ENCODE results near the gene PLD1. TPM values are rescaled to one million over a fixed set of nuclear protein-coding genes. Genes with fewer than 3 reads are reported as not detected.
A peak's percentile ranks its signal among the peaks of the same experiment; 100 is the strongest.
"Not testable (repeated sequence)": the region's sequence is repeated elsewhere in the genome, so short reads cannot be mapped to it uniquely, and the experiment has no call there.

Gene PLD1
- total RNA-seq, 1 donor from 2014 or later = 74.3 TPM

DNA sequence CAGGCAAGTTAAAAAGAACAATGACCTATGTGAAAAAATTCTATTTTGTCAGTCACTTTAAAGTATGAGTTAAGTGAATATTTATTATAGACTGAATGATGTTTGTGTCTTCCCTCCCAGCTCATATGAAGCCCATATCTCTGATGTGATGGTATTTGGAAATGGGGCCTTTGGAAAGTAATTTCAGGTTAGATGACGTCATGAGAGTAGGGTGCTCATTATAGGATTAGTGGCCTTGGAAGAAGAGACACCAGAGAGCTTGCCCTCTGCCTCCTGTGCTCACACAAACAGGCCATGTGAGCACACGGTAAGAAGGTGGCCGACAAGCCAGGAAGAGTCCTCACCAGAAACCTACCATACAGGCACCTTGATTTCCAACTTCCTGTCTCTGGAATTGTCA lies 211.3 kb downstream of the PLD1 start:
- ATAC-seq = no peak

DNA sequence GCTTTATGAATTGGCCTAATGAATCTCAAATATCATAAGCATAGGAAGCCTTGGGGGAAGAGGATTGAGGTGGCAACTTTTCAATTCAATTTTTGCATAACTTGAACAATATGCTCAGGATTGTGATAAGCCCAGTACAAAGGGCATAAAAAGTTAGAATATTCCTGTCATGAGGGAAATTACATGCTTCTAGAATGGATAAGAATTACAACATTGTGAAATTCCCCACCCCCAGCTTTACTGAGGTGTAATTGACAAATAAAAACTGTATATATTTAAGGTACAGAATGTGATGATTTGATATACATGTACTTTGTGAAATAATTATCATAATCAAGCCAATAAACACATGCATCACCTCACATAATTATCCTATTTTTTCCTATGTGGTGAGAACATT lies 217.5 kb downstream of the PLD1 start:
- ATAC-seq = no peak

DNA sequence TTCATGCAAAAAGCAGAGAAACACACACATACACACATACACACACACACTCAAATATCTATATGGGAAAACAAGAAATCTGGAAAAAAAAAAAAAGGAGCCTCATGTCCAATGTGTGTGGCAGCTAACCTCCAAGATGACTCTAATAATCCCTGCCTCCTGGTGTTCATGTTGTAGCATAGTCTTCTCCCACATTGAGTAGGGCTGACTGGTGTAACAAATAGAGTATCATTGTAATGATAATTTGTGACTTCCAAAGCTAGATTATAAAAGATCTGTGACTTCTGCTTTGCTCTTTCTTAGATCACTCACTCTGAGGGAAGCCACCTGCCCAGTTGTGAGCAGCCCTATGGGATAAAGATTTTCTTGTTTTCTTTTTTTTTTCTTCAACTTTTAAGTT lies 219.2 kb downstream of the PLD1 start:
- ATAC-seq = no peak

DNA sequence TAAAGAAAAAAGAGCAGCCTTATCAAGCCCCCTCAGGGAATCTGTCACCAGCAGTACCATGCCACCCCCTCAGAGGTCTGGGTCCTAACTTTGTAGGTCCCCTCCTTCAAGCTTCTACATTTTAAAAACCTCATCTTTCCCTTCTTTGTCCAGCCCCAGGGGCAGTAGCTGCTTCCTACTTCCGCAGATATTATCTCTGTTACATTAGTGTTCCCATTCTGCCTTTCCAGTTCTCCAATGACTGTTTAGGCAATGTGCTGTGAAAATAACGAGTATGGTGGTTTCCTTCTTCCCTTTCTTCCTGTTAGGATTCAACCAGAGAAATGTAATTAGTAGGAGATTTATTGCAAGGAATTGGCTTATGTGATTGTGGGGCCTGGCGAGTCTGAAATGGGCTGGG lies 224.0 kb downstream of the PLD1 start:
- ATAC-seq = no peak

DNA sequence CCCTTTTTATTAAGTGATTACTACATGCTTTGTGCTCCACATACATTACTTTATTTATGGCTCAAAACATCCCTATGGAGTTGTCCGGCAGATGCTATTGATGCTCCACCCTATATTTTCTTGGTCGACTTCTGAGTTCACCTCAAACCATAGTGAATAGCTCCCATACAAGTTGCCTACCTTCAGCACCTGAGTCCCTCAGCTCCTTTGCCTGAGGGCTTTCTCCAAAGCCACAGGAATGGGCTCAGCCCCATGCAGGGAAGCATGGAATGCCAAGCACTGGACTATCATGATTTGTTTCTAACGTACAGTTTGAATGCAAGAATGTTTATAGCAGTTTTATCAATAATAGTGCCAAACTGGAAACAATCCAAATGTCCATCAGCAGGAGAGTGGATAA lies 225.2 kb downstream of the PLD1 start:
- no peak for ATAC-seq

DNA sequence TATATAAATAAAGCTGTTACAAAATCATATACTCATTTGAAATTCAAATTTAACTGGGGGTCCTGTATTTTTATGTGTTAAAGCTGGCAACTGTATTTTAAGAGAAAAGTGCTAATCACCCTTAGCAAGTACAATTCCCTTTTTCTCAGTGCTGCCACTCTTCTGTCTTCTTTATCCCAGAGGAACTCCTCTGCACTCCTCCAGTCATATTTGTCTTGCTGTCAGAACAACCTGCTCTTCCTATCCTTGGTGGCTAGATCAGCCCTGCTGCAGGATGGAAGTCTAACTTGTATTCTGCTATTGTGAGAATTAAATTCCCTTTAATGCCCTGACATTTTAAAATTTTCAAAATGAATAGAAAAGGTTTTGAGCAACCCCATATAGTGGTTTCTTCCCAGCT lies 226.2 kb downstream of the PLD1 start:
- no peak for ATAC-seq

DNA sequence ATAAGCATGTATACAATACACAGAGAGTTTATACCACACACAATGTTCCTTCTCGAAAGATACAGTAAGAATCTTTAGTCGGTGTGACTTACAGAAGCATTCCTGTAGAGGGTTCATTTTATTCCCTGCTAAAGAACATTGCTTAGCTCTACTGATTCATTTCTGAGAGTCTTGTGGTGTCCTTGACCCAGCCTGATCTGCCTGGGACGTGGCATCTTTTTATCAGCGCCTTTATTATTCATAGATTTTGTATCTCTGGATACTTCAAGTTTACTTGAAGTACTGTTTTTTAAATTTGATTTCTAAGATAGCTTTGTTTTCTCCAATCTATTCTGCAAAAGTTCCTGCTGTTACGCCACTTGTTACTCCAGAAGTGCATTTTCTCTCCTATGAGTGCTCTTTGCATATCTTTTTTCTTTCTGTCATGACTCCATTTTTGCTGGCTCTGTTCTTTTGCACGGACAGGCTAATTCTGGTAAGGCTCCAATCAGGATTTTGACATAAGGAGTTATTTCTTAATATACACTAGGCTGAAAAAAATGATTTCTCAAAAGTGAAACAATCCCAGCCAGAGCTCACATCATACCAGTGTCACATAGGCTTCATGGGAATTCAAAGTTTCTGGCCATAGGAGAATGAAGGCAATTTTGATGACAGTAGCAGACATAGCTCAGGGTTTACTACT lies 235.6 kb downstream of the PLD1 start:
- no peak for ATAC-seq

DNA sequence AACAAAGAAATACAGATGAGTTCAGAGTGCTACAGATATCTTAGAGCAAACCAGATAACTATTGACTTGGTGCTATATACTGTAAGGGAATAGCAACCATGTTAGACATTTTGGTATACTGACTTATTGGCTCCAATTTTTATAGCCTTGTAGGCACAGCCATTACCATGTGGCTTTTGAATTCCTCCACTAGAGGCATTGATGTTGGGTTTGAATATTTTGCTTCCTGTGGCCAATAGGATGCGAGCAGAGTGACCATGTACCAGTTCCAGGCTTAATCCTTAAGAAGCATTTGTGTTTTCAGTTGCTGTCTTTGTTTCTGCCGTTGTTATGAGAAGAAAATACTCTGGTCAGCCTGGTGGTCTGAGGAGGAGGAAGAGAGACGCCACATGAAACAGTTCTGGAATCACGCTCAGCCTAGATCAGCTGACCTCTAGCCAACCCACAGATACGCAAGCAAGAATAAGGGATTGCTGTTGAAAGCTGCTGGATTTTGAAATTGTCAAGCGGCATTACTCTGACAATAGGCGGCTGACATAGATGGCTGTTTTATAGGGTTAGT lies 240.6 kb downstream of the PLD1 start:
- no peak for ATAC-seq

DNA sequence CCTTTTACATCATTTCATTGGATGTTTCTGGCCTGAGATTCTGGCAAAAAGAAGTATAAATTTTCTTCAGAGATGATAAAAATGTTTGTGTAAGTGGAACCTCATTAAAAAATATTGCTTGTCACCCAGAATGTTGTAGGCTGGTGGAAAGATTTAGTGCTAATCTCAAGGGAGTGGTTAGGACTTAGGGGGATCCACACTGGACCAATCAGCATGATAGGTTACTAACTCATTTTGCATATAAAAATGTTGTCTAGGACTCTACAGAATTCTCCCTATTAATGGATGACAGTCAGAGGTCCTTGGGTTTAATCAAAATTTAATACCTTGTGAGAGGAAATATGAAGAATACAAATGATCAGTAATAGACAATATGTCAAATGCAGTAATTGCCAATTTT lies 241.5 kb downstream of the PLD1 start:
- no peak for ATAC-seq

DNA sequence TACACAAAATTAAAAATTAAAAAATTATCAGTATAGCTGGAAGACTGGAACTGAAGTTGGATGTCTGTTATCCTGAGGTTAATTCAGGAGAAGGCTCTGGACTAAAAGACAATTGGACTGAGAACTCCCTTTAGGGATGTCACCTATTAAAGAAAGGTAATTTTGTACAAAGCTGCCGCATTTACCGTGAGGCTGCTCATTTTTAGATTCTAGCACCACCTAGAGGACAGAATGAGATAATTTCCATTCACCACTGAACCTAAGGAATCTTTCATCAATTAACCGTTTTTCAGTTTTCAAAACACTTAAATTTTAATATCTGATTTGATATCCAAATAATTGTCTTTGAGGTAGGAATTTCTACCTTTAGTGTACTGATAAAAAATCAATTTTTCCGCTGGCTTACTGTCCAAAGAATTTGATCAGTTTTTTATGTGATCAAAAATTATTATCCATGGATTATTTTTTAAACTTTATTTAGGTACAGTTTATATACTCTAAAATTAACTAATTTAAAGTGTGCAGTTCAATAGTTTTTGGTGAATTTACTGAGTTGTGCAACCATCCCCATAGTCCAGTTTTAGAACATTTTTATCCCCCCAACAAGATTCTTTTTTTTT lies 243.4 kb downstream of the PLD1 start:
- ATAC-seq = peak; percentile 41

DNA sequence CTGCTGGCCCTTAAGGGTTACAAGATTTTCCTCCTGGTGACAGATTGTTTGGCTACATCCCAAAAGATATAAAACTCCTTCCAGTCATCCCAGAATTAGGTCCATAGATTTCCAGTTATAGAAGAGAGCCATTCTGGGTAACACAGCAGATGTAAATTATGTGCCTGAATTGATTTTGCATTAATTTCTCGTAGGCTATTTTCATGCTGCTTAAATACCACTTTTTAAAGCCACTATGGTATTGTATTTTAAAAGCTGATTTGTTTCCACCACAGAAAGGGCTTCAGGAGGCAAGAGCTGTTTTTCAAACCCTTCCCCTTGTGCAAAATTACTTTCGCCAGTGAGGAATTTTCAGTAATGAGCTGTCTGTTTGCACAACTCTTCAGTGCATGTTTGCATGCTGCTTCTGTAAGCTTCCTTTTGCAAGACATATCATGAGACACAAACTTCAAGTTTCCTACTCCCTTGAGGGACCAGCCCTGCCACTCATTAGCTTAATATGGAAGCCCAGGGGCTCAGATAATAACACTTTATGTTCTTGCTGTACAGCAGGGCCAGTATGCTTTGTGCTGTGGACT lies 244.7 kb downstream of the PLD1 start:
- ATAC-seq = no peak

DNA sequence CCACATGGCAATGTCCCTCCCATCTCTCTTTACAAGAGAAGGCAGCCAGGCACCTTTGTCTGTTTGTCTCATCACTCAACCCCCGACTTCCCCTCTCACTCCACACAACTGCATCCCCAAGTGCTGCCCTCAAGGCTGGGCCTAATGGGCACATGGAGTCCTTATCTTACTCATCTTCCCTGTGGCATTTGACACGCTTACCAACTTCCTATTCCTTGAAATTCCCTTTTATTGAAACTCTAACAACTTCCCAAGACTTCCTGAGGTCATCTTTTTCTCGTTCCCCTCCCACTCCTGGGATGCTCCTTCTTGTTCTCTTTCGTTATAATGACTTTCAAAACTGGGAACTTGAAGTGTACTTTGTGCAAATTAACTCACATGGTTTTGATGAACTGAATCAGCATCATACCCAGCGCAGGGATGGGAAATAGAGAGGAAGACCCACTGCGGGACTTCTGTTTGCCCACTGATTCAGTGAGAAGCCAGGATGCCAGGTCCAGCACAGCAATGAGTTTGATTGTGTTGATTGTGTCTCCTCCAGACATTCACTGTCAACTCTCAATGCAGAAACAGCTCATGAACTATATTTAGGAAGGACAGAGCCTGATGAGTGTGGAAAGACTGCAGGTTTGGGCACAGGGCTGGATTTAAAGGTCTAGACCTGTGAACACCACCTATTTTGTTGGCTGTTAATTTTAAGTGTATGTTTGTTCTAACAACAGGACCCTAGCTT lies 245.4 kb downstream of the PLD1 start:
- ATAC-seq = no peak

DNA sequence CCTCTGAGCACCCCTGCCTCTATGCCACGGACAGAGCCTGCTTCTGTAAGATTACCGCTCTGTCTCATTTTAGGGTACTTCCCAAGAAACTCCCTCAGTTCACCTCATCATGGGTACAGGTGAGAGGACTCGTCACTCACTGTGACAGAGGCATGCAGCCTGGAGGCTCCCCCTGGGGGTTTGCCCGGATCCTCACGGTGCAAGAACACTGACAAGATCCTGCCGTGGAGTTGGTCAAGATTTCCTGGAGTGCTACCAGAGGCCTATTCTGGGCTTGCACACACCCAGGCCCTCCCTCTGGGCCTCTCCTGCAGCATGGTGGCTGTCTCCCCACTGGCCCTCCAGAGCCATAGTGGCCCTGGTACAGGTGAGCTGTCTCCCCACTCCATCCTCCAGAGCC lies 247.0 kb downstream of the PLD1 start:
- no peak for ATAC-seq

DNA sequence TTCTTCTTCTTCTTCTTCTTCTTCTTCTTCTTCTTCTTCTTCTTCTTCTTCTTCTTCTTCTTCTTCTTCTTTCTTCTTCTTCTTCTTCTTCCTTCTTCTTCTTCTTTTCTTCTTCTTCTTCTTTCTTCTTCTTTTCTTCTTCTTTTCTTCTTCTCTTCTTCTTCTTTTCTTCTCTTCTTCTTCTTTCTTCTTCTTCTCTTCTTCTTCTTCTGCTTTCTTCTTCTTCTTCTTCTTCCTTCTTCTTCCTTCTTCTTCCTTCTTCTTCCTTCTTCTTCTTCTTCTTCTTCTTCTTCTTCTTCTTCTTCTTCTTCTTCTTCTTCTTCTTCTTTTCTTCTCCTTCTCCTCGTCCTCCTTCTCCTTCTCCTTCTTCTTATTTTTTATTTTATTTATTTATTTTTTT lies 247.8 kb downstream of the PLD1 start:
- not testable (repeated sequence) for ATAC-seq

DNA sequence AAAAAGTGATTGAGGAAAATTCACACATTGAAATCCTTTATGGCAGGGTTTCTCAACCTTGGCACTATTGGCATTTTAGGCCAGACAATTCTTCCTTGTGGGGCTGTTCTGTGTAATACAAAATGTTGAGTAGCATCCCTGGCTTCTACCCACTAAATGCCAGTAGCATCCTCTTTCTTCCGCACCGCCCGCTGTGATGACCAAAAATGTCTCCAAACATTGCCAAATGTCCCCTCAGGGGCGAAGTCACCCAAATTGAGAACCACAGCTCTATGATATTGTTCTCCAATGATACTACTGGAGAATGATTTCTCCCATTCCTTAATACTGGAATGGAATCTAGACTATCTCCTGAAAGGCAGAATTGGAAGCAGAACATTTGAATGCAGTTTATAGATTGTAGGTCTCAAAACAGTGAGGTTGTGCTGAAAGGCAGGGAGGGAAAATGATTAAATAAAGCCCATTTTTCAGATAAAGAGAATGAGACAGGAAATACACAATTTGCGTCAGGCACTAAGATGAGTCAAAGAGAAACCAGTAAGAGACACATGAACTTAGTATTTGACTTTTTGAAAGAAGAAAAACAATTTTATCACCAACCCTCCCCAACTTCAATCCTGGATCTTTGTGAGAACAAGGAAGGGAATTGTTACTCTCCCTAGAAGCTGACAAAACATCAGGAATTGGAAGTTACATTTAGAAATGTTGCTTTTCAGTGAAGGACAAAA lies 248.5 kb downstream of the PLD1 start:
- no peak for ATAC-seq

DNA sequence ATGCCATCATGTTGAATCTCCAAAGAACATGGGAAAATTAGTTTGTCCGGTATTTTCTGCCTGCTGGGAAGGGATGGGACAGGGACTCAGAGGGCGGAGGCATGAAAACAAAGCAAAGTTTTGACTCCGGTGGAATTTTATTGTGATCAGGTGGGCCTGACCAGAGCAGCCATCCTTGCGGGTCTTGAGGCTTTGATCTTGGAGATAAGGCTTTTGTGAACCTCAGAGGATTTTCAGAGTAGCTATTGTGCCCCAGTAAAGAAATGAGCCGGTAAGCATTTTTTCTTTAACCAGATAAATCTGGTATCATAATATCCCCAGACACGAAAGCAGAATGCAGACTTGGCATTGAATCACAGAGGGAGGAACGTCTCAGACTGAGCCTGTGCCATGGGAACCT lies 250.7 kb downstream of the PLD1 start:
- no peak for ATAC-seq

DNA sequence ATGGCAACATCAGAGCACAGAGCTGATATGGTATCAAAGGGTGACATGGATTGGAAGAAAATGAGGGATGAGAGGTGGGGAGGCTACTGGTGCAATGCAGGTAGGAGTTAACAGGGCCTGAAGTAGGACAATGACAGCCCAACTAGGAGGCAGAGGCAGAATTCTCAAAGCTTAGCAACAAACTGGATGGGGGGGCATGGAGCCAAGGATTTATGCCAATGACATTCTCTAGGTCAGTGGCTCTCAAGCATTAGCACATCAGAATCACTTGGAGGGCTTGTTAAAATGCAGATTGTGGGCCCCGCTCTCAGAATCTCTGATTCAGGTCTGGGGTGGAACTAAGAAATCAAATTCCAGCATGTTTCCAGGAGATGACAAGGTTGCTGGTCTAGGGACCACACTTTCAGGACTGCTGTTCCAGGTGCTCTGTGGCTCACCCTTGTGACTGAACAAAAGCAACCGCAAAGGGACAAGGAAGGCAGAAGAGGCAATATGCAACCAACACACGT lies 252.0 kb downstream of the PLD1 start:
- ATAC-seq = no peak

DNA sequence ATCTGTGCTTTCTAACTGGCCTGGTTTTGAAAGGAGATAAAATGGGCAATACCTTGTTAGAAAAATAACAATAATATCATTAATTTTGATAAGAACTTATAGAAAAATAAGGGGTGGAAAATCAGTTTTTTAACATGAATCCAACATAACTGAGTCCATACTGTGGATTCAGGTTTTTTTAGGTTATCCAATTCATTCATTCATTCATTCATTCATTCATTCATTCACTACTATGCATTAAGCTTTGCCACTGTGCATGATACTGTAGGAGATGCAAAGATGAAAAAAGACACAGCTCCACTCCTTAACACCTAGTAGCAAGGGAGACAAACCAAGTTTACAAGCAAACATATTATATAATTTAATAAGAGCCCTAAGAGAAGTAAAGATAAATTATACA lies 253.1 kb downstream of the PLD1 start:
- no peak for ATAC-seq

DNA sequence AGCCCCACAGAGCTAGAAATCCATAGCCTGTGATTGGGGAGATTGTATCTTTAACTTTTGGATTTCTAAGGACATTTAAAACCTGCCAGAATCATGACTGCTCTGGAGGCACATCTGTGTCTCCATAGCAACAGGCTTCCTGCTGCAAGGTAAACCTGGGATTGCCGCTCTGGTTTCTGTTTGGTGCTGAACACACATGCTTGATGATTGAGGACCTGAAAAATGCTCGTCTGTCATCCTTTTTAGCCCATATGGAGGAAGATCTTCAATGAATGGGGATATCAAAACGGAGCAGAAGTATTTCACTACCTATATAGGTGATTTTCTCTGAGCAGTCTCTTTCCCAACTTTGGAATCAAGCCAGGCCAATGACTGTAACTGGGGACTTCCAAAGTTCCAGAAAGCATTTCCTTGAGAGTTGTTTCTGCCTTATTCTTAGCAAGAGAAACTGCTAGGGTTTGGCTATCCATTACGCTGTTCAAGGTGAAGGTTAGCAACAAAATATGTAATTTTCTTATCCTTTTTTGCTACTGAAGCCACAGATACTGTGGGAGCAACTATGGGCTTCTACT lies 253.6 kb downstream of the PLD1 start:
- ATAC-seq = no peak

DNA sequence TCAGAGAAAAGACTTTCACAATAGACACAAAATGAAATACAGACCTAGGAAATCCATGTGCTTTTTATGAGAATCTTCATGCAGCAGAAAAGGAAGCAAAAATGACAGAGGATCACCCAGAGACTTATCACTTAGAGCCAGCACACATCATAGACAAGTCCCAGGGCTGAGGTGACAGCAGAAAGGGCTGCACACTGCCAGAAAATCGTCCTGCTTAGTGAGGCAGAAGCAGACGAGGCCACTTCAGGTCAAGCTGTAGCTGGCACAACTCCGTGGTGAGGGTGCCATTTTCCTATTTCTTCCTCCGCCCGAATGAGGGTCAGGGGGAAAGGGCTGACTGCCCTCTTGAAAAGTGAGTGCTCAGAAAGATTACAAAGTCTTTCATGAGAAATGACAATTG lies 254.1 kb downstream of the PLD1 start:
- no peak for ATAC-seq

DNA sequence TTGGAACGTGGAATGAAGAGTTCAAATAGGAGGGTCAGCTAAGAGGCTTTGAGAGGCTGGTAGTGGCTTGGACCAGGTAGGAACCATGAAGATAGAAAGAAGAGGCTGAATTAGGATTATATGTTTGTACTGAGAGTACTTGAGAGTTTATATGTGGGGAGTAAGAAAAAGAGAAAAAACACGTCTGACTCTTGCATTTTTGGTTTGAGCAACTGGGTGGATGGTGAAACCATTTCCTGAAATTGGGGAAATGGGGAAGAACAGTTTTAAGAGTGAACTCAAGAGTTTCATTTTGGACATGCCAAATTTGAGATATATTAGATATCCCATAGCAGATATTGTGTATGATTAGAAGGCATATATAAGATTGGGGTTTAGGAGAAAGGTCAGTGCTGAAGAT lies 257.2 kb downstream of the PLD1 start:
- ATAC-seq = no peak

DNA sequence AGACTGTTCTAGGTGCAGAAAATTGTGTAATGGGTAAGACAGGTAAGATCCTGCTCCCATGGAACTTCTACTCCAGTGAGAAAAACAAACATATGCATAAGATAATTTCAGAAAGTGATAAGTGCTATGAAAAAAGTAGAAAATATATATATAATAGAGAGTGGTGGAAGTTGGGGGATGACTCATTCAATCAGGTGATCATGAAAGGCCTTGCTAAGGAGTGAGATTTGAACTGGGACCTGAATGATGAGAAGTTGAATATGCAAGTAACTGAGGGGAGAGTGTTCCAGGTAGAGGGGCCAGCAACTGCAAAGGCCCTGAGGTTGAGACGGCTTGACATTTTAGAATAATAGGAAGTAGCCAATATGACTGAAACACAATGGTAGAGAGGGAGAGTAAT lies 257.8 kb downstream of the PLD1 start:
- no peak for ATAC-seq

Data from esophagus mucosa (tissue), 1 donor.